Stimulated activated CD4-positive, alpha-beta T cell treated with anti-CD3 and anti-CD28 coated beads, TNF-alpha, amount 100 ng/mL, for 4 hours (primary cell): Measurements from ENCODE around the gene WWC2.

ENCODE experiments used
- DNase-seq, 3 experiments: peaks; one replicate each; pipeline ENCODE4 v3.0.0-alpha.2; 2020; ENCODE audit warnings: low read depth in 3 of 3

Gene WWC2

DNA sequence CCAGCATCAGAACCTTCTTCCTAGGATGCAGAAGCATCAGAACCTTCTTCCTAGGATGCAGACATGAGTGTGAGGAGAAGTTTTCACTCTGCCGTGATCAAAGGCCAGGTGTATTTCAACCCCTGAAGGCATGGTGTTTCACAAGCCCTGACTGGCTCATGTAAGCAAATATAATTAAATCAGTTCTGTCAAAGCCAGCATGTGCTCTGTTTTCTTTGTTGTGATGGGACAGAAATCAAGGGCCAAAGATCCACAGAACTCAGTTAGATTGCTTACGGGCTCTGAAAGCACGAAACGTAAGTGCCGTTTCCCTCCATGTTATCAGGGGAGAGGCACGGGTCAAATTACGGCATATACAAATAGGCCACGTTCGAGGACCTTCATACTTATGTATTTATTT lies 255.2 kb downstream of the WWC2 start:
- no peak for DNase-seq

DNA sequence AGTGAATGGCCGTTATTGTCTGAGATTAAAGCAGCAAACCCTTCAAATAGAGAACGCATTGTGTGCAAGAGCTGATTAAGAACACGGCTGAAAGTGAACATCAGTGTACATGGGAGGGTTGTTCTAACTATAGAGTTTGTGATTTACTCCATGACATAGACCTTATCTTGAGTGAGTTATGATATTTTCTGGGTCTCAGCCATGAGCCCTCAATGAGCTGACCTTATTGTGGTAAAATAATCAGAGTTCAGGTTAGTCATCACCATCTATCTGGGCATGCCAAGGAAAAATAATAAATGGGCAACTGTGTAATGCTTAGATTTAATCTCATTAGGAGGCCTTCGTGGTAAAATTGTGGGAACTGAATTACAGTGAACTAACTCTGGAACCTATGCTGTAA lies 256.3 kb downstream of the WWC2 start:
- DNase-seq: no peak

DNA sequence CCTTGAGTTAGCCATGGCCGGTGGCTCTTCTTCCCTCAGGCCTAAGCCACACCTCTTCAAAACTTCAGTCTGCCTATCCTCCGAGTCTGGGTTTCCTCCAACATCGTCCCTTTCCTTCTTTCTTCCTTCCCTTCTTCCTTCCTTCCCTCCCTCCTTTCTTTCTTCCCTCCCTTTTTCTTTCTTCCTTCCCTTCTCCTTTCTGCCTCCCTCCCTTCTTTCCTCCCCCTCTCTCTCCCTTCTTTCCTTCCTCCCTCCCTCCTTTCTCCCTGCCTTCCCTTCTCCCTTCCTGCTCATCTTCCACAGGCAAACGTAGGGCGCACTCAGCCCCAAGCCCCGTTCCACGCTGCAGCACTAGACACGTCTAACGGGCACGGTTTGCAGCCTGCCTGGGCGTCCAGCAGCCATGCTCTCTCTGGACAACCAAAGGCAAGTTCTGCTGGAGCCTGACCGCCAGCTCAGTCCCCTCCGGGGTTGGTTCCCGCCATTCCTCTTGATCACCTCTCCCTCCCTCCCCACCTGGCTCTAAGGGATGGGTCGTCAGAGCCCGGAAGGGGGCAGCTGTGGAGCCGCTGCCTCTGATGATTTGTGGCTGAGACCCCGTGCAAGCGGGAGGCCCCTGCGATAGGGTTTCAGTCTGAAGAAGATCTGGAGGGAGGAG lies 257.2 kb downstream of the WWC2 start:
- DNase-seq: no peak

DNA sequence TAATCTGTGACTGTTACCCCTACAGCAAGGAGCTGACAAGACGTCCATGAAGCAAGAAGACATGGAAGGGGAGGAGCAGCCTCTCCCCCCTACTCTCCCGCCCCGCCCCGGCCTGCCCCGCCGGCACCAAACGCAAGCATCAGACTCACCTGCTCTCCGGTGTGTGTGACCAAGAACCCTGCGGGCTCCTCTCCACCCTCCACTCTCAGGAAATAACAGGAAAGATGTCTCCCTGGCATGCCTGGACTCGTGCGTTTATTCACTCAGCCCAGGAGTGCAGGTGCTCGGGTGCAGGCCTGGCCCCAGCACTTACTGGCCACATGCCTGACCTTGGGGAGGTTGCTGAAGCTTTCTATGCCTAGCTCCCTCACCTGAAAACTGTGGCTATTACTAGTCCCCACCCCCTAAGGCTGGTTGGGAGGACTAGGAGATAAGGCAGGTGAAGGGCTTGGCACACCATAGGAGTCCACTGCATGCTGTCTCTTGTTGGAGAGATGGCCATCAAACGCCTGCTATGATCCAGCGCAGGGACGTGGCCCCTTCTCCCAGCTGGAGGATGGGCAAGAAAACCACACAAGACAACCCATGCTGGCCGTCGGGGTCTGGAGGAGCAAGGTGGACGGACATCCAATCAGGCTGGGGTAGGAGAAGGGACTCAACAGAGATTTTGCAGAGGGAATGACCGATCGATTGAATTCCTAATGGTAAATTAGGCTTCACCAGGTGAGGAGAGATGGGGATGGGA lies 258.0 kb downstream of the WWC2 start:
- DNase-seq: no peak

DNA sequence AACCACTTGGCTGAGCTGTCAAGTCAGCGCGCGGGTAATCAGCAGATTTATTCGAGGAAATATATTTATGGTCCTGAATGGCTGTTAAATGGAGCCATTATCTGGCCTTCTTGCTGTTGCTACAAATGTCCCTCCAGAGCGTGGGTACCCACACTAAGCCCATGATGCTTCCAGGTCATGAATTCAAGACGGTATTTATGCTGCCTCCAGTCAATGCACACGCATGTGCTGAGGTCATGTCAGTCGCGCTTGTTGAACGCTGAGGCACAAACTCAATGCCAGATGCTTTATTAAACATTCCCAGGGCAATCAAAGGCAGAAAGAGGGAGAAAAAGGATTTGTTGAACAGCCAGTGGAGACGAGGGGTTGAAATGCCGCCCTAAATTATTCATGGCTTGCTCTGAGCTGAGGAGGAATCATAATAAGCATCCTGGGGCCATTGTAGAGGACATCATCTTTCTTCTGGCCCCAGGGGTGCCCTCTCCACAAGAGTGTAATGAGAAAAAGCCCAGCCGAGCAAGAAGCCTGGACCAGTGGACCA lies 259.2 kb downstream of the WWC2 start:
- no peak for DNase-seq

DNA sequence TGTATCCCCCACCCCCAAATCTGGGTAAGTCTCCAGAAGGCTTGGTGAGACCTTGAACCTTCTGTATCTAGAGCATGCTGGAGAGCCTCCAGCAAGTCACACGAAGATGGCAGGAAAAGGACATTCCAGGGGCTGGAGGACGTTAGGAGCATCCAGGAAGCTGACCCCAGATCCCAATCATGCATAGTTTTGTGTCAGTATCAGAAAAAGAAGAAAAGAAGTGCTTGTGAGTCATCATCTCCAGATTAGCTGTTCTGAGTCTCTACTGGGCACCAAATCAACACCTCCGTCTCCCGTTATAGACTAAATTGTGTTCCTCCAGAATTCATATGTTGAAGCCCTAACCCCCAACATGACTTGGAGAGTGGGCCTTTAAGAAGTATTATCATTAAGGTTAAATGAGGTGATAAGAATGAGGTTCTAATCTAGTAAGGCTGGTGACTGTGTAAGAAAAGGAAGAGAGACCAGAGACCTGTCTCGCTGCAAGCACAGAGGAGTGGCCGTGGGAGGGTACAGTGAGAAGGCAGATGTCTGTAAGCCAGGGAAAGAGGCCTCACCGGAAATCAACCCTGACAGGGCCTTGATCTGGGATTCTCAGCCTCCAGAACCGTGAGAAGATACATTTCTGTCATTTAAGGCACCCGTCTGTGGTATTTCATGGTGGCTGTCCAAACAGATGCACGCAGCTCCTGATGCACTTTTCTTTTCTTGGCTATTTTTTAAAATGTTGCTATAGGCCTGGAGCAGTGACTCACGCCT lies 261.3 kb downstream of the WWC2 start:
- DNase-seq: no peak

DNA sequence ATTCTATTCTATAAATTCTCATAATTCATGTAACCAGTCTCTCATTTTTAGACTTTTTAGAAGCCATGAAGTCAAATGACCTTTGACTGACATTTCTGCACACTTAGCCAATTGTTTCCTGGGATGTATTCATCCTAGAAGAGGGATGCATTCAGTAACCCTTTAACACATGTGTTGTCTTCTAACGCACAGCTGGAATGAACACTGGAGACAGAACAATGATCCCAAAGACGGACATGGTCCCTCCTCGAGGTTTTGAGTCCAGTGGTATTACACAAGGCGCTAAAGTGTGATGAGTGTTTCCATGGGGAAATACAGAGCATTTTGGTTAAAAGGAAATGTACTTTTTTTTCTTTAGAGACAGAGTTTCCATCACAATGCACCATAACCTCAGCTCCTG lies 263.0 kb downstream of the WWC2 start:
- DNase-seq: no peak

DNA sequence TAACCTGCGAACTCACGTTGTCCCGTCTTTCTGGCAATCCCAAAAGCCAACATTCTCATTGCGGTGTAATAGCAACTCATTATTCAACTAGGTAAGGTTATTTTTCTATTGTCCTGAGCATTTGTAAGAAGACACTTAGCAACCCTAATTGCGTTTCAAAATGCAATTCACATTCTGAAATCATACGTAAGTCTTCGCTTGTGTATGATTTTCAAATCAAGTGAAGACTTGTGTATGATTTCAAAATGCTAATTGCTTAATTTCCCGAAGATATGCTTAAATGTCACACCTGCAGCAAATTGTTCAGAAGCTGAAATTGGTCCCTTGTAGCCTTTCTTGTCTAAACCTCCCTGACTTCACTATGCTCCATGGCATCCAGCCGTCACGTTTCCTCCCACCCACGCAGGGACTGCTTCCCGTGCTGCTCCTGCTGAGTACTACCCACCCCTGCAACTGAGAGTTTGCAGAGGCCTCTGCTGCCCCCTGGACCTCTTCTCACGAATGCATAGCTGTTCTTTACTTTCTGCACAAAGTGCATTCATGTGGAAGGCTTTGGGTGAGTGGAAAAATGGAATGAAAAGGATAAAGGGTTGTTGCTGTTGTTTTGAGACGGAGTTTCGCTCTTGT lies 264.0 kb downstream of the WWC2 start:
- no peak for DNase-seq

DNA sequence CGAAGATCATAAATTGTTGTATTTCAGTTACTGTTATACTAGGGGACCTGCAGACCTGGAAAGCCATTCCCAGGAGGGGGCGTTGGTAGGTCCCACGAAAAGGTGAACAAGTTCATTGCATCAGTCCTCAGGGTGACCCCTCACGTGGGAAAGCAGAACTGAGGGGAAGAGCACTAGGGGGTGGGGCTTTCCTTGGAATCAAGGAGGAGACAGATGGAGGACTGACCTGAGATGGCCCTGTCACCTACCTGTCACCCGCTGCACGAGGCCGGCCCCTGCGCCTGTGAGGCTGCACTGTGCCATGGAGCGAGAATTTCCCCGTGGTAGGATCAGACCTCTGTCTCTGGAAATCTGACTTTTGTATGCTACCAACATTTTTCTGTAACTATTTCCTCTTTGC lies 265.0 kb downstream of the WWC2 start:
- no peak for DNase-seq

DNA sequence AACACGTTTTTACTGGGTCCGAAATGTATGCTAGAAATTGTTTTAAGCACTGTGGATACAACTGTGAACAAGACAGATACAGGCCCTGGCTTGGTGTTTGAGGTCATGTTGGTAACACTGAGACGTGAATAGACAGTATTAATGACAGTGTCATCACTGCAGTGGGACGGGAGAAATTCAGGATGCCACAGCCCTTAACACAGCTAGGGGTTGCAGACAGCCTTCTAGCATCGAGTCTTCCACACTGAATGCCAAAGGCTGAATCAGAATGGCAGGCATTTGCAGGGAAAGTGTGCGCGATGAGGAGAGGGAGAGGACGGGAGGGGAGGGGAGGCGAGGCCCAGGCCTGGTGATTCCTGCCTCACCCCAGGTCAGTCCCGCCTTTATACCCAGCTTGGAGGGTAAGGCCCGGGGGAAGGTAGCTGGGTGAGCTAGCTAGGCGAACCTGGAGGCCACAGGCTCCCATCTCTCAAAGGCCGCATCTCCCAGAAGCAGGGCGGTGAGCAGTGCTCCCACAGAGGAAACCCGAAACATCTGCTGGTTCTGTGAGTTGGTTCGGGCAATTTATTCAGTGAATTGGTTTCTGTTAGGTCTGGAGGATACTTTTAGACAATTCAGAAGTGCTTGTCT lies 267.3 kb downstream of the WWC2 start:
- no peak for DNase-seq

DNA sequence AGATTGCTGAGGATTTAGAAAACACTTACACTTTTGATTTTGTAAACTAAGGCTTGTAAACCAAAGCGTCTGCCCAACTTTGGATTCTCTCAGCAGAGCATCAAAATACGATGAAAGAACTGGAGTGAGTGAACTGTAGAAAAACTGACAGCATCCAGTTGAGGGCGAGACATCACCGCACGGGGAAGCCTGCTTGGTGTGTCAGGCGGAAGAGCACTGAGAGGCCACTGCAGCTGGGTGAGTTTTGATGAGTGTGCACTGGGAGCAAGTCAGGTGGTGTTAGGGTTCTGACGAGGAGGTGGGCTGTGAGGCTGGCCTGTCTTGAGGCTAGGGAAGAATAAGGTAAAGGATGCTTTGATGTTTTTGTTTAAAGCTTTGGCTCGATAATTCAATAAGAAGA lies 270.0 kb downstream of the WWC2 start:
- DNase-seq: no peak
